Parietal lobe (tissue), 1 donor: Measurements from ENCODE around the gene OXCT1. TPM values are rescaled to one million over a fixed set of nuclear protein-coding genes. Genes with fewer than 3 reads are reported as not detected.

Source experiments
- total RNA-seq: library from RNA; depleted of rRNA; stranded (reverse); fragments of >200 nt; gene quantifications from one replicate; pipeline ENCODE4 v1.2.3, GENCODE V29; 2014

Gene OXCT1
- total RNA-seq: 54.1 TPM

DNA sequence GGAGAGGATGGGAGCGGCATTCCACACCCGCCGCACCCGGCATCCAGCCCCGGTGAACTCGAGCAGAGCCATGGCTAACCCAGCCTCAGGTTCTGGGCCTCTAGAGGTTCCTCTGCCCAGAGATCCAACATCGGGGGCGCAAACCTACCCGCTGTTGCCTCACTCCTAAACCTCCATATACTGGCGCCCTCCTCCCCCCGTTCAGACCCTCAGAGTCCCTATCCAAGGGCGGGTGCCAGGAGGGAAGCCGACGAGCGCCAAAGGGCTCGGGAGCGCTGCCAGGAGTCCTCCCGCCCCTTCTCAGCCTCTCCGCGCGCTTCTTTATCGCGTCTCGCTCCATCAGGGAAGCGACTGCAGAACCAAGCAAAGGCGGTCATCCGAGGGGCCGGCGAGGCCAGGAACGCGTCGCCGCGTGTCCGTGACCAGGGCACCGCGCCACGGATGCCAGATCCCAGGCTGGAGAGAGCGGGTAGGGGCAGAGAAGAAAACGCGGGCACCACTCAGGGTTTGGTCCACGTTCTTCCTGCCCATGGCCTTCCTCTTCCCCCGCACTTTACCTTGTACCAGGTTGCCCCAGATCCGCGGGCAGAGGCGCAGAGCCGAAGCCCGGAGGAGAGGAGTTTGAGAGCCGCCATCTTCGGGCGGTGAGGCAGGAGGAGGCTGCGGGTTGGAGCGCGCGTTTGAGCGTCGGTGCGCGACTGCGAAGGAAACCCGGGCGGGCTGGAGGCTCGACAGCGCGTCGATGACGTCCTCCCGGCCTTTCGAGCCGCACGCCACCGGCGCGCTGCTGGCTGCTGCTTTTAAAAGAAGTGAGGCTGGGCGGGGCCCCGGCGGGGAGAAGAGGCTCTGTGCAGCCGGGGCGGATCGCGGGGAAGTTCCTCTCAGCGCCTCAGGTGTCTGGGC lies at the start of gene OXCT1:
Gene OXCT1 (minus strand): TSS at position 702 of the 903 bp plus-strand sequence. CDS start 67 bp downstream, at position 635.

GRCh38 chr5:41903892-41904799 lies 33.9 kb upstream of the OXCT1 start, which contains the start of gene RIMOC1:
RIMOC1 (plus strand) TSS chr5:41904344; CDS start chr5:41904368, 24 bp downstream.

Other genes starting within 250 kb of the OXCT1 start
- 27.5 TPM for gene RIMOC1, start 33.9 kb upstream of the OXCT1 start, total RNA-seq
- gene FBXO4, start 54.9 kb upstream of the OXCT1 start, total RNA-seq: 16.0 TPM